DOHH2 (cell line): ENCODE measurements around the gene OR2A42.
A peak's percentile ranks its signal among the peaks of the same experiment; 100 is the strongest.
"Not testable (repeated sequence)": the region's sequence is repeated elsewhere in the genome, so short reads cannot be mapped to it uniquely, and the experiment has no call there.

Source experiments
- CTCF ChIP-seq: fragments of 200-600 bp; sonication (generic); IDR thresholded peaks from one replicate; pipeline ENCODE4 v1.5.1; 2014; ENCODE audit warnings: antibody characterized with exemption, mild to moderate bottlenecking, low read depth, low read length; ENCODE audit not compliant: poor library complexity, severe bottlenecking
- EZH2phosphoT487 ChIP-seq: fragments of 200-600 bp; sonication (generic); IDR thresholded peaks from 2 replicates; pipeline ENCODE4 v1.6.1; 2017; ENCODE audit warnings: borderline replicate concordance, mild to moderate bottlenecking, antibody characterized with exemption, low read length, moderate library complexity, mixed read lengths

- TF ChIP-seq CTCF = peak; percentile 44
- not testable (repeated sequence) for TF ChIP-seq EZH2phosphoT487
Observed at GRCh38 chr7:144178380-144179164, 60.8 kb downstream of the OR2A42 start.
